CD4-positive, alpha-beta T cell treated with Interleukin-6 for 4 hours (primary cell): ENCODE results near the gene FOXK2.
"Not testable (repeated sequence)": the region's sequence is repeated elsewhere in the genome, so short reads cannot be mapped to it uniquely, and the experiment has no call there.

Experiments used
- DNase-seq: peaks from one replicate; pipeline ENCODE4 v3.0.0-alpha.2; 2020; ENCODE audit warnings: mixed read lengths

FOXK2 gene

DNA sequence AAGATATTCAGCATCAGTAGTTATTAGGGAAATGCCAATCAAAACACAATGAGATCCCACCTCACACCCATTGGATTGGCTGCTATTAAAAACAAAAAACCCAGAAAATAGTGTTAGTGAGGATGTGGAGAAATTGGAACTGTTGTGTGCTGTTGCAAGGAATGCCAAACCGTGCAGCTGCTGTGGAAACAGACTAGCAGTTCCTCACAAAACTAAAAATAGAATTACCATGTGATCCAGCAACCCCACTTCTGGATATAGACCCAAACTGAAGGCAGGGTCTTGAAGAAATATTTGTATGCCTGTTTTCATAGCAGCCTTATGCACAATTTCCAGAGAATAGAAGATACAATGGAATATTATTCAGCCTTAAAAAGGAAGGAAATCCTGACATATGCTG is 46.0 kb downstream of the FOXK2 start:
- DNase-seq = no peak

DNA sequence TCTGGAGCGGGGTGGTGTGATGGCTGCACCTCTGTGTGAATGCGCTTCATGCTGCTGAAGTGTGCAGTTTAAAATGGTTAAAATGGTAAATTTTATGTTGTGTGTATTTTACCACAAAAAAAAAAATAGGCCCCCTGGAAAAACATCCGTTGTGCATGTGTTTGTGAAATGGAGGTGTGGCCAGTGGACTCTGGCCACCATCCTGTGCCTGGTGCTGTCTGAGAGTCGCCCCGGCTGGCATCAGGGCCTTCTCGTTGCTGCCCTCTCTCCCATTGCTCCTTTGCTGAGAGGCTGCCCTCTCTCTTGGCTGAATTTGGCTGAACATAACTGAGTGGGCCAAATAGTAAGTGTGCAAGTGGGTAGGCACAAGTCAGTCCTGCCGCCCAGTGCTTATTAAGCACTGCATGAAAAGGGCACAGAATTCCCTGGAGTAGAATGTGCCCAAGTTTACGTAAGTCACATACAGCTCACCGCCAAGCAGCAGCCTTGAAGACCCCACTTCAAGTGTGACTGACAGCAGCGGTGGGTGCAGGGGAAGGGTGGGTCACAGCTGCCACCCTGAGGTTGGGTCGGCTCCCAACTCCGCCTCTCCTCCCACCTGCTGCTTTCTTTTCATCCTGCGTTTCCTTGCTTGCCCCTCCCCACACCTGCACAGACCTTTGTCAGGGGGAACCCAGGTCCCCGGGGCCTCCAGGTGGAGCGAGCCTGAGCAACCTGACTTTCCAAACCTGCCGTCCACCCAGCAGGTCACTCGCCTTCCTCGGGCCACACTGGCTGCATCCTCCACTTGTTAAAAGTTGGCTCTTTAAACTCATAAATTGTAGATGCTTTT is 46.8 kb downstream of the FOXK2 start:
- DNase-seq = no peak

DNA sequence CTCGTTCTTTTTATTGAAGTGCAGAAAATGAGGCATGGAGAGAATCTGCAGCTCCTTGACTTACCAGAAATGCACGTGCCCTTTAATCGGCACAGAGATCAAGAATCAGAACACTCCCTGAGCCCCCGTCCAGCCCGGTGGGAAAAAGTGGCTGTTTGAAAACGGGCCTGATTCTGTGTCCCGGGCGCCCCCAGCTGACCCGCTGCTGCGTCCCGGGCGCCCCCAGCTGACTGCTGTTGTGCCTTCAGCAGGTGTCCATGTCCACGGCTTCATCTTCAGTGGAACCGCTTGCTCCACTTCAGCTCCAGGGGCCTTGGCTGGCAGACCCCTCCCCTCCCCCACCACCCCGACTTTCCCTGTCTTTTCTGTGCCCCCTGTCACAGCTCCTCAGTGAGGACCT is 47.8 kb downstream of the FOXK2 start:
- no peak for DNase-seq

DNA sequence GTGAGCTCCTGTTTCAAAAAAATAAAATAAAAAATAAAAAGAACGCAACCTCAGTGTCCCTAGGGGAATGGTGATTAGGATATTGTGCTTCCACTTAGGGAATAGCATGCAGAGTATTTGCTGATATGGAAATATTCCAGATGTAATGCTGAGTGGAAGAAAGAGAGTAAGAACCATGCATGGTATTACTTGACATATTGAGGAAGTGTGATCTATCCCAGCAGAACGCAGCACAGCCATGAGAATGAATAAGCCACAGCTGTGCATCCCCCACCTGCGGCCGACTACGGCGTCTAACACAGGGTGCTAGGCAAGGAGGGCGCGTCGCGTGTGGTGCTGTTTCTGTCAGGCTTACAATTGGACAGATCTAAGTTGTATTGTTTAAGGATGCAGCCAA is 49.5 kb downstream of the FOXK2 start:
- DNase-seq = no peak

DNA sequence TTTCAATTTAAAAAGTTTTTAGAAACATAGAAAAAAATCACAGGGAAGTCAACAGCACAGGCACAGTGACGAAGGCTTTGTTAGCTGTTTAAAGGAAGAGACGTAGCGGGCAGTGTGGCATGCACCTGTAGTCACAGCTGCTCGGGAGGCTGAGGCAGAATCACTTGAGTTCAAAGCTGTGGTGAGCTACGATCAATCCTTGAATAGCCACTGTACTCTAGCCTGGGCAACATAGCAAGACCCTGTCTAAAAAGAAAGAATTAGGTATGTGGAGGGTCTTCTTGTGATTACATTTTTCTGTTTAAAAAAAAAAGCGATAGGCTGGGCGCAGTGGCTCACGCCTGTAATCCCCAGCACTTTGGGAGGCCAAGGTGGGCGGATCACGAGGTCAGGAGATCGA is 50.1 kb downstream of the FOXK2 start:
- no peak for DNase-seq

DNA sequence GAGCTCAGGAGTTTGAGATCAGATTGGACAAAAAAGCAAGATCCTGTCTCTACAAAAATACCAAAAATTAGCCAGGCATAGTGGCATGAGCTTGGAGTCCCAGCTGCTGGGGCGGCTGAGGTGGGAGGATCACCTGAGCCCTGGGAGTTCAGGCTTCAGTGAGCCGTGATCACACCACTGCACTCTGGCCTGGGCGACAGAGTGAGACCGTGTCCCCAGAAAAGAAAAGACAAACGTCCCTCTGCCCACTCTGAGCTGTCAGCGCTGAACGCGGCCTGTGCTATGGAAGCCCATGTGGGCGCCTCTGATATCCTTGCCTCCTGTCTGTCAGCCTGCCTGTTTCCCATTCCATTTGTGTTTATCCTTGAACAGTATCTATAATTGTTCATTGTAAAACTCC is 50.7 kb downstream of the FOXK2 start:
- DNase-seq = no peak

DNA sequence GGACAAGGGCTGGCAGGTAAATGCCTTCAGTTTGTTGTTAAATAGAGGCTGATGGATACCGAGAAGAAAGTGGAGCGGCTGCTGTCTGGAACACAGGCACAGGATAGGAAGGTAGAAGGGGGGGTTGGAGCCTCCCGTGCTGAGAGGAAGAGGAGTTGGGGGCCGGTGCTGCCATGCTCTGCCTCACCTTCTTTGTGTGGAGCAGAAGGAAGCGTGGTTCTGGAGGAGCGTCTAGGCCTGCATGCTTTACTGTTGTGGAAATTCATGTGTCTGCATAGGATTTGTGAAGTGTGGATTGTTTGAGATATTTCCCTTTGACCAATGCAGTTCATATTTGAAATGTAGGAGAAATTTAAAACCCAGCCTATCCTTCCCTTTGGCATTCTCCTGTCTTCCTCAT is 52.3 kb downstream of the FOXK2 start:
- no peak for DNase-seq

DNA sequence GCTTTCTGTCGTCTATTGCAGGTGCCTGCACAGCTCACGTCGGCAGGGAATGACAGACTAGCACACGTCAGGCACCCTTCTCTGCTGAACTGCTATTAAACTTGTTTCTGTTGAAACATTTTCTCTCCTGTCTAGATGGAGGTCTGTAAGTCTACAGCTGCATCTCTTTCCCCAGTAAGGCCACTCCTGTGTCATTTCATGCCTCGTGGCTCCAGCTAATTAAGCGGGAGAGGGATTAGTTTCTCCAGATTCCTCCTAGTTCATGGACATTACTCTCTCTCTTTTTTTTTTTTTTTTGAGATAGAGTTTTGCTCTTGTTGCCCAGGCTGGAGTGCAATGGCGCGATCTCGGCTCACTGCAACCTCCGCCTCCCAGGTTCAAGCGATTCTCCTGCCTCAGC is 54.5 kb downstream of the FOXK2 start:
- no peak for DNase-seq

DNA sequence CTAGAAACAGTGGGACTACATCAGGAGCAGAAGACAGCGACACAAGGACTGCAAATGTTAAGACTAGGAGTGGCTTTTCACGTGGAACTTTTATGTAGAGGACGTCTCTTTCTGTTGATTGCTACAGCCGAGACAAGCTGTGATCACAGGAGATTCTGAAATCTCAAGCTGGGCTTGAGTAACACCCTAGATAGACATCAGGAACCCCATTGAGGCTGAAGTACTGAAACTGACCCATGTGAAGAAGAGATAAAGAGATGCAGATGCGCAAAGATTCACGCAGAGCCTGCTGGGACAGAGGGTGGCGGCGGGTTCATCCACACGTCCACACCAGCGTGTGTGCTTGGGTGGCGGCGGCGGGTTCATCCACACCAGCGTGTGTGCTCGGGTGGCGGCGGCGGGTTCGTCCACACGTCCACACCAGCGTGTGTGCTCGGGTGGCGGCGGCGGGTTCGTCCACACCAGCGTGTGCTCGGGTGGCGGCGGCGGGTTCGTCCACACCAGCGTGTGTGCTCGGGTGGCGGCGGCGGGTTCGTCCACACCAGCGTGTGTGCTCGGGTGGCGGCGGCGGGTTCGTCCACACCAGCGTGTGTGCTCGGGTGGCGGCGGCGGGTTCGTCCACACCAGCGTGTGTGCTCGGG is 56.2 kb downstream of the FOXK2 start:
- not testable (repeated sequence) for DNase-seq

DNA sequence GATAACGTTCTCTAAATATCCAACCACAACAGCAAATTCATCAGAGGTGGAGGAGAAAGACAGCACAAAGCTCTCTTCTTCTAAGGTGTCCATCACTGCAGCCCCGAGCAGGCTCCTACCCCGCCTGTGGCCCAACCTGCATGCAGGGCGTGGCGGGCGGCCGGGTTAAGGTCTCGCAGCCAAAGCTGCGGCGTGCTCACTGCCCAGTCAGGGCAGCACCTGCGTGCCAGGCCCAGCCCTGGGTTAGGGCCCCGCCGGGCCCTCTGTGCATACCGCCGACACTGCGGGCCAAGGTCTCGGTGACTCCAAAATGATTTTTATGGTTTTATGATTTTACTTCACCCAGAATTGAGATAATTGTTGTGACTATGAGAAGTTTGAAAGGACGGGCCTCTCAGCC is 57.8 kb downstream of the FOXK2 start:
- no peak for DNase-seq

DNA sequence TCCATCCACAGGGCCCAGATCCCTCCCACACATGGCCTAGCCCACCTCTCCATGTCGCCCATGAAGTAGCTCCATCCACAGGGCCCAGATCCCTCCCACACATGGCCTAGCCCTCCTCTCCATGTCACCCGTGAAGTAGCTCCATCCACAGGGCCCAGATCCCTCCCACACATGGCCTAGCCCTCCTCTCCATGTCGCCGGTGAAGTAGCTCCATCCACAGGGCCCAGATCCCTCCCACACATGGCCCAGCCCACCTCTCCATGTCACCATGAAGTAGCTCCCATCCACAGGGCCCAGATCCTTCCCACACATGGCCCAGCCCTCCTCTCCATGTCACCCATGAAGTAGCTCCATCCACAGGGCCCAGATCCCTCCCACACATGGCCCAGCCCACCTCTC is 60.4 kb downstream of the FOXK2 start:
- DNase-seq = not testable (repeated sequence)

DNA sequence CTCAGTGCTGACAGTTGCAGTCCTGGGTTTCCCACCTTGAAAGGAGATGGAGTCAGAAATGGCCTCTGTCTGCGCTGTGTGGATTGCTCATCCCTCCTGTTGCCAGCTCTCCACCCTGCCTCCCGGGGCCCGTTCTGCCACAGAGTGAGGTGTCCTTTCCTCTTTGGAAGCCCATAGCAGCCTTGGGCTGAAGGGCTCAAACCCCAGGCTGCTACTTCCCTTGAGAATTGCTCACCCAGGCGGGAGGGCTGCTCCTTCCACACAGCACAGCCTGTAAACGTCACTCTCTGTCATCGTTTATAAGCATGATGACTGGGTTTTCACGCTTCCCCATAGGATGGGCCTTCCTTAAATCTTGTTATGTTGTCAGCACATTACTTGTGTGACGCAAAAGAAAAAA is 62.7 kb downstream of the FOXK2 start:
- no peak for DNase-seq

DNA sequence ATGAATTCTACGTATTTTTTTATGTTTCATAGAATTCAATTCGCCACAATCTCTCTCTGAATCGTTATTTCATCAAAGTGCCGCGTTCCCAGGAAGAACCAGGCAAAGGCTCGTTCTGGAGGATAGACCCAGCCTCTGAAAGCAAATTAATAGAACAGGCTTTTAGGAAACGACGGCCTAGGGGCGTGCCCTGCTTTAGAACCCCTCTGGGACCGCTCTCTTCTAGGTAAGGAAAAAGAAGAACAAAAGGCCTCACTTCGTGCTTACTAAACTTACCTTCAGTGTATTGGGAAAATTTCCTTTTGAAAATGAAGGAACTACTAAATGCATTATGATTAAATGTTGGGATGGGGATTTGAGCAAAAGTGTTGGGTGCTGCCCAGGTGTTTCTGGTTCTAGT is 63.2 kb downstream of the FOXK2 start:
- no peak for DNase-seq

DNA sequence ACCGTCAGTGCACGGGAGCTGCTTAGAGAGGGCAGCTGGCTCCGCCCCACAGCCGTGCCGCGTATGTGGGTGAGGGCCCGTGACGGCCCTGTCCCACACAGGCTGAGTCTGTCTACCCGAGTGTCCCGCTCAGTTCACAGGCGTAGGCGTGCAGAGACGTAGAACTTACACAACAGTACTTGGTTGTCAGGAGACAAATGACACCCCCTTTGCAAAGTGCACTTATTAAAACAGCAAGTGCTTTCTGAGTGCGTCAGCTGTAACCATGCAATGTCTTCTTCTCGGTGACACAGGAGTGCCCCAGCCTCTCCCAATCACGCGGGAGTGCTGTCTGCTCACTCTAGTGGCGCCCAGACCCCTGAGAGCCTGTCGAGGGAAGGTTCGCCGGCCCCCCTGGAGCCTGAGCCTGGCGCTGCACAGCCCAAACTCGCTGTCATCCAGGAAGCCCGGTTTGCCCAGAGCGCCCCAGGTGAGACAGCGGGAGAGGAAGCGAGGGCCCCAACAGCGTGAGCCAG is 64.2 kb downstream of the FOXK2 start:
- DNase-seq = no peak

DNA sequence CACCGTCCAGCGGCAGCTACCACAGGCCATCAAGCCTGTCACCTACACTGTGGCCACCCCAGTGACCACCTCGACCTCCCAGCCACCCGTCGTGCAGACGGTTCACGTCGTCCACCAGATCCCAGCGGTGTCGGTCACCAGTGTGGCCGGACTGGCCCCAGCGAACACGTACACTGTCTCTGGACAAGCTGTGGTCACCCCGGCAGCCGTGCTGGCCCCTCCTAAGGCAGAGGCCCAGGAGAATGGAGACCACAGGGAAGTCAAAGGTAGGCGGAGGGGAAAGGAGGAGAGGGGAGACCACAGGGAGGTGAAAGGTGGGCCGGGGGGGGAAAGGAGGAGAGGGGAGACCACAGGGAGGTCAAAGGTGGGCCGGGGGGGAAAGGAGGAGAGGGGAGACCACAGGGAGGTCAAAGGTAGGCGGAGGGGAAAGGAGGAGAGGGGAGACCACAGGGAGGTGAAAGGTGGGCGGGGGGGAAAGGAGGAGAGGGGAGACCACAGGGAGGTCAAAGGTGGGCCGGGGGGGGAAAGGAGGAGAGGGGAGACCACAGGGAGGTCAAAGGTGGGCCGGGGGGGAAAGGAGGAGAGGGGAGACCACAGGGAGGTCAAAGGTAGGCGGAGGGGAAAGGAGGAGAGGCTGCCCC is 66.5 kb downstream of the FOXK2 start:
- peak; percentile 38 for DNase-seq

DNA sequence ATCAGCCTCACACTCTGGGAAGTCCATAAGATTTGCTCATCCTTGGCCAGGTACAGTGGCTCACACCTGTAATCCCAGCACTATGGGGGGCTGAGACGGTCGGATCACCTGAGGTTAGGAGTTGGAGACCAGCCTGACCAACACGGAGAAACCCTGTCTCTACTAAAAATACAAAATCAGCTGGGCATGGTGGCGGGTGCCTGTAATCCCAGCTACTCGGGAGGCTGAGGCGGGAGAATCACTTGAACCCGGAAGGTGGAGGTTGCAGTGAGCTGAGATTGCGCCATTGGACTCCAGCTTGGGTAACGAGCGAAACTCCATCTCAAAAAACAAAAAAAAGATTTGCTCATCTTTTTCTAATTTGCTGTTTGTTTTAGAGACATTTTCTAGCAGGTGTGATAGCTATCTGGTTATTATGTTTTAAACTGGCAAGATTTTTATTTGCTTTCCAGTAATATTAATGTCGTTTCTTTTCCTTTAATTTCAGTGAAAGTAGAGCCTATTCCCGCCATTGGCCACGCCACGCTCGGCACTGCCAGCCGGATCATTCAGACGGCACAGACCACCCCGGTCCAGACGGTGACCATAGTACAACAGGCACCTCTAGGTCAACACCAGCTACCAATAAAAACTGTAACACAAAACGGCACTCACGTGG is 67.2 kb downstream of the FOXK2 start:
- no peak for DNase-seq

DNA sequence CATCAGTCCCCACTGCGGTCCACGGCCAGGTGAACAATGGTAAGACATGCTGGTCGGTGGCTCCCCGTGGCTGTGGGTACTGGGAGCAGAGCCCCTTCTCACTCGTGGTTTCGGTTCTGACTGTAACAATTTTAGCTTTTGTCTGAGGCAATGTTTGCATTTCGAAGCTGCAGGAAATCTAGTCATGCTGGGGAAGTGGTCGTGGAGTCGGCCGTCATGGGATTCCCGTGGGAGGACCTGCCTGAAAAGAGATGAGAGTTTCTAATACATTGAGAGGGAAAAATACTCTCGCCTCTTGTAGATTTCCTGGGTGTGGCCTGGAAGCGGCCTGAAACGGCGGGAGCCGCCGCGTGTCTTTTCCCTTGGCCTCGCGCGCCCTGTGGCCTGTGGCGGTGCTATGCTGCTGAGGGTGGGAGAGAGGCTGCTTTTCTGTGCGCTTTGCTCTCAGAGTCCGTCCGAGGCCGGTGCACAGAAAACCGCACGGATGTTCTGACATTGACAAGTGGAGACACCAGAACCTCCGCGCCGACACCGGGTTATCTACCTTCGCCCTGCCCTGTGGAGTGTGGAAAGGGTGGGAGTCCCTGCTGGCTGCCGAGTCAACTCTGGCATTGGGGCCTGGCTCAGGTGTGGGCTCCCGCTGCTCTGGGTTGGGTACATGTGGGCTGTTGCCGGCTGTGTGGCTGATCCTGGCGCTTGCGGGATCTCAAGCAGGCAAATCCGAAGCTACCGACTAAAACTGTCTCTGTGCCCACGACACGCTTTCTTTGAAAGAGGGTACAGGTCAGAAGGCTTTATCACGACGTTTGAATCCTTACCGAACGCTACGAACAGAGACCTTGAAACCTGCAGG is 67.9 kb downstream of the FOXK2 start:
- DNase-seq = no peak

DNA sequence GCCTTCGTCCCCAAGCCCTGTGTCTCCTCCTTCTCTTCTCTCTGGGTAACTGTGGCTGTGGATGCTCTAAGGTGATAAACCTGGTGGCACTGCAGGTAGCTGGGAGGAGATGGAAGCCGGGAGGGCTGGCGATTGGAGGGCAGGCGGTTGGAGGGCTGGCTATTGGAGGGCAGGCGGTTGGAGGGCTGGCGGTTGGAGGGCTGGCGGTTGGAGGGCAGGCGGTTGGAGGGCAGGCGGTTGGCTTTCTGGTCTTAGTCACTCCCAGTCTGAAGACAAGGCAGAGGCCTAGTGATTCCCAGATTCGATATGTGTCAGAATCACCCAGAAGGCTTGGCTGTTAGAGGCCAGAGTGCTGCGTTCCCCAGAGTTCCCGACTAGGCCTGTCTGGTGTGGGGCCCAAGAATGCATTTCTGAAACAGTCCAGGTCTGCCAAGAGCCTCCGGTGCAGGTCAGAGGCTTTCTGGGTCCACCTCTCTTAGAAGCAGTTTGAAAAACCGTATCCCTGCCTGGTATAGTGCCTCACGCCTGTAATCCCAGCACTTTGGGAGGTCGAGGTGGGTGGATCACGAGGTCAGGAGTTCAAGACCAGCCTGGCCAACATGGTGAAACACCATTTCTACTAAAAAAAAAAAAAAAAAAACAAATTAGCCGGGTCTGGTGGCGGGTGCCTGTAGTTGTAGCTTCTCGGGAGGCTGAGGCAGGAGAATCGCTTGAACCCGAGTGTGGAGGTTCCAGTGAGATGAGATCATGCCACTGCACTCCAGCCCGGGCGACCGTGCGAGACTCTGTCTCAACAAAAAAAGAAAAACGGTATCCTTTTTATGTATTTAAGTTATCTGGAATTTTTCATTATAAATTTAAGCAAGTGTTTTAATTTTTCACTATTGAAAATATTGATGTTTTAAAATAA is 69.0 kb downstream of the FOXK2 start:
- no peak for DNase-seq

DNA sequence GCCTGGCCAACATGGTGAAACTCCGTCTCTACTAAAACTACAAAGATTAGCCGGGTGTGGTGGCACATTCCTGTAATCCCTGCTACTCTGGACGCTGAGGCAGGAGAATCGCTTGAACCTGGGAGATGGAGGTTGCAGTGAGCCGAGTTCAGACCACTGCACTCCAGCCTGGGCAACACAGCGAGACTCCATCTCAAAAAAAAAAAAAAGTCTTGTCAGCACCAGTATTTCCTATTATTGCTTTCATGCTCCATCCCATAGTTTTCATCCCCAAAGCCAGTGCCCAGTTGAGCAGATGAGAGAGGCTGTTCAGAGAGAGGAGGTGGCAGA is 70.3 kb downstream of the FOXK2 start:
- no peak for DNase-seq

DNA sequence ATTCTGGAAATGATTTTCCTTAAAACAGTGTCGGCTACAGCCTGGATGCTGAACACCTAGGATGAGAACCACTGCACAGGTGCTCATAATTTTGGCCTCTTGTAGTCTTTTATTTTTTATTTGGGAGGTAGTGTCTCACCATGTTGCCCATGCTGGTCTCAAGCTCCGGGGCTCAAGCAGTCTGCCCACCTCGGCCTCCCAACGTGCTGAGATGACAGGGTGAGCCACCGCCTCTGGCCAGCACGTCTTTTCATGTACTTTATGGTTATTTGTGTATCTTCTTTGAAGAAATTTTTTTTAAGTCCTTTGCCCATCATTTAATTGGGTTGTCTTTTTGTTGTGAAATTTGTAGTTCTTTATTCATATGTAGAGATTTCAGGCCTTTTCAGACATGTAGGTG is 70.7 kb downstream of the FOXK2 start:
- DNase-seq = no peak

DNA sequence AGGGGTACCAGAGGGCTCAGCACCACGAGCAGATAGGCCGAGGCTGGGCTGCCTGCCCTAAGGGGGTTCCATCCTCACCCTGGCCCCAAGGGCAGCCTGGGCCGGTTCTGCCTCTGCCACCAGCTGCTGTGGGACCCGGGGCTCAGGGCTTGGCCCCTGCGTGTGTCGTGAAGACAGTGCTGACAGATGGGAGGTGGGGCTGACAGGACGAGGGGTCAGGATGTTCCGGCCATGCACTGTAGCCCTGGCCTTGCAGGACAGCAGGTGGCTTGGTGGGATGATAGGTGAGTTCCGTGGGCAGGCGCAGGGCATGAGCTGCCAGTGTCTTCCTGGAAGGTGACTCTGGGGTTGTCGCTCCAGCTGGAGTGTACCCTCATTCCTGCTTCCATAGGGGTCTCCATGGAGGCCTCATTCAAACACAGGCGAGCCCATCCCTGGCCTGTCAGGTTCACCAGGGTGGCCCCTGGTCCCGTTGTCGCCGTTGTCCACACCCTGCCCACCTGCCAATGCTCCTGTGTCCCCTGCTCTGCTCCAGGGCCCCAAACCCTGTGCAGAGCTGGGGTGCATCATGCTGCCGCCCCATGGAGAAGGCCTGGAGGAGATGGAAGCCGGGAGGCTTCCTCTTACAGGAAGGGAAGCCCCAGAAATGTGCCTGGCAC is 71.5 kb downstream of the FOXK2 start:
- no peak for DNase-seq
